Aorta (tissue), 5 donors: Measurements from ENCODE around the gene EVL. TPM values are rescaled to one million over a fixed set of nuclear protein-coding genes. Genes with fewer than 3 reads are reported as not detected.
"Not testable (repeated sequence)": the region's sequence is repeated elsewhere in the genome, so short reads cannot be mapped to it uniquely, and the experiment has no call there.

ENCODE experiments used
- ATAC-seq: fragments of 200-7000 bp; cut with Tn5 transposase; one replicate; pipeline ENCODE4 v1.9.1; 2022; ENCODE audit warnings: moderate library complexity; ENCODE audit not compliant: low FRiP score
- DNase-seq, 2 donors: peaks; one replicate each; pipeline ENCODE4 v3.0.0-alpha.2; 2020
- H3K27ac ChIP-seq, 2 donors: one replicate each; pipeline ENCODE4 v1.5.1; 2013; ENCODE audit warnings: low read length in 2 of 2, mild to moderate bottlenecking in 2 of 2, moderate library complexity in 2 of 2, control low read depth in 1 of 2, inconsistent platforms in 1 of 2, low read depth in 1 of 2
- H3K27me3 ChIP-seq, 2 donors: one replicate each; pipeline ENCODE4 v1.6.1; 2013; ENCODE audit warnings: control low read depth in 1 of 2, low read length in 1 of 2, mild to moderate bottlenecking in 1 of 2, moderate library complexity in 1 of 2; ENCODE audit not compliant: insufficient read depth in 2 of 2, control insufficient read depth in 1 of 2
- H3K36me3 ChIP-seq, 2 donors: one replicate each; pipeline ENCODE4 v1.6.1; 2013; ENCODE audit warnings: control low read depth in 1 of 2, low read length in 1 of 2, mild to moderate bottlenecking in 1 of 2; ENCODE audit not compliant: insufficient read depth in 2 of 2, control insufficient read depth in 1 of 2
- H3K4me1 ChIP-seq, 2 donors: one replicate each; pipeline ENCODE4 v1.6.1; 2013; ENCODE audit warnings: low read length in 2 of 2, control low read depth in 1 of 2, mild to moderate bottlenecking in 1 of 2, moderate library complexity in 1 of 2; ENCODE audit not compliant: insufficient read depth in 2 of 2, control insufficient read depth in 1 of 2
- H3K4me3 ChIP-seq, 2 donors: one replicate each; pipeline ENCODE4 v1.5.1; 2013; ENCODE audit warnings: low read length in 2 of 2, control low read depth in 1 of 2, mild to moderate bottlenecking in 1 of 2
- H3K9me3 ChIP-seq: one replicate; pipeline ENCODE4 v1.6.1; 2013; ENCODE audit warnings: mild to moderate bottlenecking, low read length; ENCODE audit not compliant: control insufficient read depth
- WGBS, 2 donors: extraction: QIAGEN DNeasy Blood & Tissue Kit; methylation state at CpG; one replicate each; pipeline ENCODE4 v1.1.7; 2013; 5-methylcytosine and 5-hydroxymethylcytosine counted together
- intact Hi-C, 2 donors: fragments of 100-400 bp; cut with DNase I; formaldehyde crosslinking; loops; one replicate each; pipeline versions ENCODE4 v1.14.2 to v1.15.0; 2022
- polyA plus RNA-seq, 2 donors: library from polyadenylated mRNA; stranded (reverse); fragments of 200-250 nt; gene quantifications; one replicate each; pipeline ENCODE4 v1.2.3, GENCODE V29; 2013
- total RNA-seq, 2 donors: library from RNA; stranded (reverse); fragmentation: NEBNext Ultra II Directional; extraction: Animal tissue kit (Norgen Biotek cat#: 25700); gene quantifications; one replicate each; pipeline ENCODE4 v1.2.1, GENCODE V29; 2021
- donor health status: healthy with polysubstance abuse.
- donor health status: Bipolar disorder and iron deficiency.
- donor health status: DM: no; HTN: no; CAD: no.
- donor health status: DM: no; HTN: no; CAD: no.
- donor health status: DM: yes; HTN: yes; CAD: no.

The EVL gene
- total and polyA plus RNA-seq, 4 donors = 21.3 to 133 (median 55.7) TPM

GRCh38 chr14:100058777-100059437 lies 6.3 kb upstream of the EVL start:
- Histone ChIP-seq H3K36me3 (no peaks in the 10 kb centered on the region), H3K4me3 (no peak overlapping the region), H3K4me1 (no peaks in the 10 kb centered on the region), H3K27ac (no peak overlapping the region), H3K27me3 (no peaks in the 10 kb centered on the region), H3K9me3 (no peaks in the 10 kb centered on the region)
- ATAC-seq (no peak), DNase-seq (no peak)
- intact Hi-C loops = no loop called here
- 96% methylated on average over 4 of the region's 4 CpGs for WGBS, 2 donors

DNA sequence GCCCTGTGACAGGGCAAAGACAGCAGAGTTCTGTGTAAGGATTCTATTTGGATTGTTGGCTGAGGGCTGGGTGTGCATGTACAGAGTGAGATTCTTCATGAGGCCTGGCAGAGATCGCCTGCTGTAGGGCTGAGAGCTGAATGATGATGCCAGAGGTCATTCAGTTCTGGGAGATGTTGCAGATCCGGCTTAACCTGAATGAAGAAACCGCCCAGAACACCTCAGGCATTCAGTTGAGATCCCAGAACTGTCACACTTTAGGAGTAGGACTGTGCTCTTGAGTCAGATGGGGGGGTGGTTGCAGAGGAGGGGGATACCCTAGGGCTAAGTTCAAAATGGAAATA lies 5.8 kb upstream of the EVL start:
- H3K4me1 ChIP-seq = no peaks in the 10 kb centered on the region
- 96% methylated on average over 3 of the region's 3 CpGs for WGBS, 2 donors
- no peaks in the 10 kb centered on the region for H3K9me3 ChIP-seq
- intact Hi-C loops = no loop called here
- DNase-seq (no peak), ATAC-seq (no peak)
- no peak overlapping the region for H3K4me3 ChIP-seq
- no peak overlapping the region for H3K27ac ChIP-seq
- H3K27me3 ChIP-seq = no peaks in the 10 kb centered on the region
- no peaks in the 10 kb centered on the region for H3K36me3 ChIP-seq

DNA sequence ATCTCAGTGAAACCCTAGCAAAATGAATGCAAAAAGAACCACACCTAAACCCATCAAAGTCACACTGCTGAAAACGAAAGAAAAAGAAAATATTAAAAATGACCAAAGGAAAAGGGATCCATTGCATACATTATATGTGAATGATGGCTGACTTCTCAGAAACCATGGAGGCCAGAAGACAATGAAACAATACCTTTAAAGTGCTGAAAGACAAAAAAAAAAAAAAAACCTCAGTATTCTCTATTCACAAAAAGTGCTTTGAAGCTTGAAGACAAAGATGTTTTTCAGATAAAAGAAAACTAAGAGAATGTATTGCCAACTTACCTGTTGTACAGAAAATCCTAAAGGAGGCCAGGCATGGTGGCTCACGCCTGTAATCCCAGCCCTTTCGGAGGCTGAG lies 4.5 kb upstream of the EVL start:
- Histone ChIP-seq H3K4me3 (no peak overlapping the region), H3K4me1 (no peaks in the 10 kb centered on the region), H3K27me3 (no peaks in the 10 kb centered on the region), H3K36me3 (no peaks in the 10 kb centered on the region), H3K9me3 (no peaks in the 10 kb centered on the region), H3K27ac (no peak overlapping the region)
- DNase-seq (no peak), ATAC-seq (no peak)
- intact Hi-C loops = no loop called here
- WGBS, 2 donors = 94 to 97% methylated on average over 3 of the region's 3 CpGs

- Histone ChIP-seq H3K36me3 (no peaks in the 10 kb centered on the region), H3K27ac (no peak overlapping the region), H3K4me3 (no peak overlapping the region), H3K27me3 (no peaks in the 10 kb centered on the region), H3K9me3 (no peaks in the 10 kb centered on the region), H3K4me1 (no peaks in the 10 kb centered on the region)
- intact Hi-C loops = no loop called here
- DNase-seq (no peak), ATAC-seq (no peak)
- WGBS, 2 donors = 96 to 97% methylated on average over 4 of the region's 4 CpGs
Observed at GRCh38 chr14:100062590-100062989, 2.6 kb upstream of the EVL start.

GRCh38 chr14:100063314-100063941 lies 1.8 kb upstream of the EVL start:
- Histone ChIP-seq H3K27me3 (no peaks in the 10 kb centered on the region), H3K36me3 (no peaks in the 10 kb centered on the region), H3K27ac (no peak overlapping the region), H3K9me3 (no peaks in the 10 kb centered on the region), H3K4me1 (no peaks in the 10 kb centered on the region), H3K4me3 (no peak overlapping the region)
- intact Hi-C loops = no loop called here
- DNase-seq = no peak
- ATAC-seq = no peak
- 89% methylated on average over 6 of the region's 6 CpGs for WGBS, 2 donors

GRCh38 chr14:100064335-100065092 lies 708 bp upstream of the EVL start:
- H3K36me3 ChIP-seq, ATAC-seq, H3K27me3 ChIP-seq, H3K4me1 ChIP-seq, H3K4me3 ChIP-seq, intact Hi-C loops, H3K27ac ChIP-seq, DNase-seq, H3K9me3 ChIP-seq: not testable (repeated sequence)
- 81 to 82% methylated on average over 12 of the region's 12 CpGs for WGBS, 2 donors

DNA sequence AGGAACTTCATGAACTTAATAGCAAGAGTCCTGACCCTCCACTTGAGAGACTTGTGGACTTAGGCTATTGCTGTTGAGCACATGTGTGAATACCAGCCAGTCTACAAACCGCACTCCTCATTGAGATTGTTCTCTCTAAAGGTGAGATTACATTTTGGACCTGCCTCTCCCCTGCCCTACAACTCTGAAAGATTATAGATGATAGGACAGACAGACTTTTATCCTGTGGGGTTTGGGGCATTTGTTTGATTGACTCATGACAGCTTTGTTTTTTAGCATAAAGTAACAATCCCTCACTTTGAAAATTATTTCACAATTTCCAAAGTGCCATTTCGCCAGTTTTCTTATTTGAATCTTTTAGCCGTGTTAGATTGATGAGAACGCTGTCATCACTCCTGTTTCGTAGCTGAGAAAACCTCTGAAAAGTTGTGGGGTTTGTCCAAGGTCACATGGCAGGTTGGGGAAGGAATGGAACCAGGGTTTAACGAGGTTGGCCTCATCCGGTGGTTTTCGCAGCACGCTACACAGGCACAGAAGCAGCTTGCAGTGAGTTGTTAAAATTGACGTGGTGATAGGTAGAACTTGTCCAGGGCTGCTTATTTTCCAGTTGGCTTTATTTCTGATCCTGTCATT lies 836 bp downstream of the EVL start:
- H3K27me3 ChIP-seq = no peaks in the 10 kb centered on the region
- WGBS, 2 donors = 68 to 78% methylated on average over 10 of the region's 10 CpGs
- DNase-seq = no peak
- no peak for ATAC-seq
- no peak overlapping the region for H3K27ac ChIP-seq
- H3K9me3 ChIP-seq = no peaks in the 10 kb centered on the region
- intact Hi-C loops = no loop called here
- H3K4me1 ChIP-seq = no peaks in the 10 kb centered on the region
- no peaks in the 10 kb centered on the region for H3K36me3 ChIP-seq
- no peak overlapping the region for H3K4me3 ChIP-seq

- no peak overlapping the region for H3K27ac ChIP-seq
Observed at GRCh38 chr14:100066962-100067361, 1.7 kb downstream of the EVL start.

More at GRCh38 chr14:100066962-100067361, 1.7 kb downstream of the EVL start:
- H3K4me3 ChIP-seq = no peak overlapping the region
- no peaks in the 10 kb centered on the region for H3K27me3 ChIP-seq
- H3K9me3 ChIP-seq = no peaks in the 10 kb centered on the region
- H3K4me1 ChIP-seq = no peaks in the 10 kb centered on the region
- DNase-seq (no peak), ATAC-seq (no peak)
- no peaks in the 10 kb centered on the region for H3K36me3 ChIP-seq
- intact Hi-C loops = no loop called here
- 81 to 82% methylated on average over 10 of the region's 10 CpGs for WGBS, 2 donors
